ENCODE measurements around the gene NSG1. TPM values are rescaled to one million over a fixed set of nuclear protein-coding genes. Genes with fewer than 3 reads are reported as not detected.

Gene NSG1
- polyA plus RNA-seq, 1 of the 3 experiments (the other 2 are of a cell fraction) = 11.4 TPM

DNA sequence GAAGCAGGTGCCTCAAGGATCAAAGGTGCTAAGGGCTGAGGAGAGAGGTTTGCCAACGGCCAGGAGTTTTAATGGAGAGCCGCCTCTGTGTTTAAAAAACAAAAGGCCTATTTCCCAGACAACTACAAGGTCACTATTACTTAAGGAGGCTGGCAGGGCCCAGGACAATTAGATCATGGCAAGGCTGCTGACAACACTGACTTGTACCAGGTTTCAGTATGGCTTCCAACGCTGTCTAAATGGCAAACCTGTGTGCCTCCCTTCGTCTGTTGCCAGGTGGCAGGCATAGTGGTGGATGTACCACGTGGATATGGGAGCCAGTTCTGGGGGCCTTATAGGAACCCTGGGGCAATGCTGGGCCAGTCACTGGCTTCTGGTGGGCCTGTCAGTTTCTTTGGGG is 41.0 kb downstream of the NSG1 start:
- CTCF ChIA-PET = interaction anchor here (1.2 to 4.6 kb wide), 4 partner anchors 11 to 53 kb away, joined by 3 to 22 read pairs (median 8); no protein-coding TSS in a partner anchor
- no peaks in the 10 kb centered on the region for H4K20me1 ChIP-seq (ENCODE audit: insufficient read depth)
- H3K4me2 ChIP-seq = no peak overlapping the region
- POLR2A ChIA-PET = no interaction called here
- no peak overlapping the region for H3K9ac ChIP-seq
- TF ChIP-seq EZH2phosphoT487 (IDR thresholded peaks at IDR 0.05; ENCODE audit: borderline replicate concordance, low read depth) (no peak), EP300 (IDR thresholded peaks at IDR 0.05; ENCODE audit: borderline replicate concordance in 1 of 2, low read depth in 1 of 2, low read length in 1 of 2) (no peak), YY1 (IDR thresholded peaks at IDR 0.05; ENCODE audit: low read depth) (no peak), TAF1 (IDR thresholded peaks at IDR 0.05; ENCODE audit: borderline replicate concordance, low read depth, low read length) (no peak), FOXM1 (IDR thresholded peaks at IDR 0.05; ENCODE audit: low read depth) (no peak), POLR2AphosphoS5 (IDR thresholded peaks at IDR 0.05; ENCODE audit: low read depth, low read length) (no peak), CHD2 (IDR thresholded peaks at IDR 0.05; ENCODE audit: low read length, partially characterized antibody) (no peak)
- TF ChIP-seq, protein P1, sequence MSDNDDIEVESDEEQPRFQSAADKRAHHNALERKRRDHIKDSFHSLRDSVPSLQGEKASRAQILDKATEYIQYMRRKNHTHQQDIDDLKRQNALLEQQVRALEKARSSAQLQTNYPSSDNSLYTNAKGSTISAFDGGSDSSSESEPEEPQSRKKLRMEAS (IDR thresholded peaks at IDR 0.05; ENCODE audit: low read depth) = no peak
- no peak for DNase-seq
- H3K36me3 ChIP-seq (replicated peaks in 1 of 2; ENCODE audit: control insufficient read depth in 1 of 2, insufficient read depth in 2 of 2, low read length in 1 of 2) = peaks cover 0 to 16% of the 10 kb centered on the region in 2 experiments
- H3K9me2 ChIP-seq = no peaks in the 10 kb centered on the region
- no peak overlapping the region for H3K4me3 ChIP-seq (ENCODE audit: low read depth in 2 of 2, low read length in 1 of 2)
- H3K4me1 ChIP-seq (ENCODE audit: control insufficient read depth in 1 of 2, insufficient read depth in 2 of 2, low read depth in 1 of 2, low read length in 1 of 2) = no peaks in the 10 kb centered on the region; a peak in 1 of 4 replicates
- no peaks in the 10 kb centered on the region for H3K79me2 ChIP-seq (ENCODE audit: insufficient read depth)
- no peaks in the 10 kb centered on the region for H3K9me3 ChIP-seq
- no peaks in the 10 kb centered on the region for H3K27me3 ChIP-seq (ENCODE audit: insufficient read depth)
- H3K27ac ChIP-seq (ENCODE audit: low read depth in 2 of 2, low read length in 1 of 2) = no peak overlapping the region
- 95% methylated on average over 4 of the region's 5 CpGs for WGBS (ENCODE audit: low lambda C conversion rate)
- no peak overlapping the region for H2AFZ ChIP-seq (ENCODE audit: low read depth)
- peaks cover 4% of the 10 kb centered on the region for H3F3A ChIP-seq (replicated peaks; ENCODE audit: insufficient read depth)

- 93% methylated on average over 10 of the region's 10 CpGs for WGBS (ENCODE audit: low lambda C conversion rate)
- Histone ChIP-seq H2AFZ (ENCODE audit: low read depth) (no peak overlapping the region), H3K4me3 (ENCODE audit: low read depth in 2 of 2, low read length in 1 of 2) (no peak overlapping the region), H3K9me3 (no peaks in the 10 kb centered on the region), H3F3A (replicated peaks; ENCODE audit: insufficient read depth) (peaks cover 4% of the 10 kb centered on the region), H3K9ac (no peak overlapping the region), H3K4me1 (ENCODE audit: control insufficient read depth in 1 of 2, insufficient read depth in 2 of 2, low read depth in 1 of 2, low read length in 1 of 2) (peaks cover 0 to 3% of the 10 kb centered on the region in 2 experiments; a peak in 1 of 4 replicates), H3K9me2 (no peaks in the 10 kb centered on the region), H3K79me2 (ENCODE audit: insufficient read depth) (no peaks in the 10 kb centered on the region), H3K27me3 (ENCODE audit: insufficient read depth) (no peaks in the 10 kb centered on the region), H3K27ac (ENCODE audit: low read depth in 2 of 2, low read length in 1 of 2) (no peak overlapping the region), H3K4me2 (no peak overlapping the region), H4K20me1 (ENCODE audit: insufficient read depth) (no peaks in the 10 kb centered on the region), H3K36me3 (replicated peaks in 1 of 2; ENCODE audit: control insufficient read depth in 1 of 2, insufficient read depth in 2 of 2, low read length in 1 of 2) (peaks cover under 1 to 17% of the 10 kb centered on the region in 2 experiments)
- TF ChIP-seq TEAD4 (IDR thresholded peaks at IDR 0.05; ENCODE audit: borderline replicate concordance, insufficient read depth) = no peak
- TF ChIP-seq ZBTB33 (IDR thresholded peaks at IDR 0.05; ENCODE audit: borderline replicate concordance, low read depth) = no peak
- no peak for TF ChIP-seq TAF1 (IDR thresholded peaks at IDR 0.05; ENCODE audit: borderline replicate concordance, low read depth, low read length)
- TF ChIP-seq IRF3 (IDR thresholded peaks at IDR 0.05; ENCODE audit: low read depth, low read length) = no peak
- POLR2A ChIA-PET = no interaction called here
- CTCF ChIA-PET = interaction anchor here (0.6 to 4.6 kb wide), 6 partner anchors 12 to 82 kb away, joined by 3 to 23 read pairs (median 9); no protein-coding TSS in a partner anchor
- DNase-seq = no peak
Observed at GRCh38 chr4:4428966-4429875, 42.3 kb downstream of the NSG1 start.
